NOMO-1 treated with dmso at 0.1 percent for 144 hours (cell line): Measurements from ENCODE around the gene CS.
A peak's percentile ranks its signal among the peaks of the same experiment; 100 is the strongest.

Source experiments
- DNase-seq: peaks from one replicate; lab custom pipeline; 2025; ENCODE audit not compliant: unreplicated experiment; lab: John Stamatoyannopoulos, UW

CS gene

DNA sequence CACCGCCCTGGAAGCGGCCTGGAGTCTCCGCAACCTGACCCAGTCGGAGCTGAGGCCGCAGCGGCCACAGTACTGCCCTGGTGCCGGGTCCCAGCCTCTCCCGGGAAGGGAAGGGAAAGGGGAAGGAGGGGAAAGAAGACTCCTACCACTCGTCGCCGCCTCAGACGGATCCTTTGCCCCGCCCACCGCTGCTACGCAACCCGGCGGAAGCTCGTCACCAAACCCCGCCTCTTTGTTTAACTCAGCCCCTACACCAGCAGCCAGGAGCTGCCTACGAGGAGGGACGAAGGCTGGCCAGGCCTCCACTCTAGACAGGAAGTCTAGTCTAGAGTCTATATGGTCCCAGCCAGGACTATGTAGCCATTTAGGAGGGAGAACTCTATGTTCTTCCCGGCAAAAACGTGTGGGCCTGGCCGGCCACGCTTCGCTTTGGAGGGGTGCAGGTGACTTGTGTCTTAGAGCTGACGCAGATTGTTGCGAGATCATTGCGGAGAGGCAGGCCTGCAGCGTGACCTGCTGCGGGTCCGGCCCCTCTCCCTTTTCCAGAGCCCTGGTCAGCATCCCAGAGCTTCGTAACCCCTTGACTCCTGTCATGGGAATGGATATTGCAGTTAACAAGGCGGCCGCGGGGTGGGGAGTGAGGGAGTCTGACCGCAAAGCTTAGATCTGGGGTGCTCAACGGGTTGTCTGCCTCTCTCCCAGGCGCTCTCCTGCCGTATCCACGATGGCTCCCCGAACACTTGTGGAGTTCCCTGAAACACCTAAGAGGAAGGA lies 78.2 kb downstream of the CS start, which contains the start of gene RNF41:
RNF41 (minus strand) TSS at position 166 of the 774 bp plus-strand sequence. CDS start 7,875 bp downstream, outside the sequence.
- peak; percentile 95 for DNase-seq
